Activated CD8-positive, alpha-beta memory T cell treated with anti-CD3 and anti-CD28 coated beads for 48 hours (primary cell): ENCODE results near the gene CCDC142.

ENCODE experiments used
- DNase-seq, 3 experiments: peaks; one replicate each; pipeline ENCODE4 v3.0.0-alpha.2; 2020; ENCODE audit warnings: low read depth in 2 of 3, low spot score in 2 of 3

Gene CCDC142

GRCh38 chr2:74514368-74515270 lies 31.8 kb upstream of the CCDC142 start, which contains the start of gene TLX2:
Gene TLX2, plus strand, starts transcription at chr2:74514450. Its CDS starts 357 bp downstream, at chr2:74514807.
- no peak for DNase-seq

- no peak for DNase-seq
Observed at GRCh38 chr2:74513605-74514367, 31.0 kb upstream of the CCDC142 start.

- no peak for DNase-seq
Observed at GRCh38 chr2:74512744-74513604, 30.2 kb upstream of the CCDC142 start.

- no peak for DNase-seq
Observed at GRCh38 chr2:74511104-74511989, 28.5 kb upstream of the CCDC142 start.

GRCh38 chr2:74510272-74510671 lies 27.5 kb upstream of the CCDC142 start:
- DNase-seq = no peak

GRCh38 chr2:74507926-74508520 lies 25.2 kb upstream of the CCDC142 start:
- DNase-seq = no peak

GRCh38 chr2:74507145-74507925 lies 24.5 kb upstream of the CCDC142 start, which contains the start of gene PCGF1:
Gene PCGF1, minus strand, starts transcription at chr2:74507695. Its CDS starts 27 bp downstream, at chr2:74507668.
- DNase-seq = peak; percentile 92 to 98 (median 94)

- DNase-seq = no peak
Observed at GRCh38 chr2:74505448-74506246, 22.8 kb upstream of the CCDC142 start.

GRCh38 chr2:74504591-74504990 lies 21.8 kb upstream of the CCDC142 start:
- no peak for DNase-seq

- DNase-seq = no peak
Observed at GRCh38 chr2:74503506-74504475, 21.0 kb upstream of the CCDC142 start.

GRCh38 chr2:74502720-74503505 lies 20.1 kb upstream of the CCDC142 start:
- peak in 1 of 3 experiments; percentile 52 for DNase-seq

- no peak for DNase-seq
Observed at GRCh38 chr2:74502147-74502719, 19.4 kb upstream of the CCDC142 start.

- DNase-seq = no peak
Observed at GRCh38 chr2:74501335-74502071, 18.7 kb upstream of the CCDC142 start.

- DNase-seq = no peak
Observed at GRCh38 chr2:74500578-74500946, 17.8 kb upstream of the CCDC142 start.

- DNase-seq = no peak
Observed at GRCh38 chr2:74499940-74500577, 17.3 kb upstream of the CCDC142 start.
